GM18867 (cell line): ENCODE data around the gene CDK6.

Experiments used
- ATAC-seq: cut with Tn5 transposase; IDR thresholded peaks from one replicate; pipeline ENCODE4 v1.9.1; 2021; ENCODE audit warnings: mild to moderate bottlenecking, moderate library complexity; ENCODE audit not compliant: unreplicated experiment

The CDK6 gene

GRCh38 chr7:92794831-92795230 is 41.5 kb downstream of the CDK6 start:
- ATAC-seq = no peak

- ATAC-seq = no peak
Measured at GRCh38 chr7:92794391-92794790, 42.0 kb downstream of the CDK6 start.

DNA sequence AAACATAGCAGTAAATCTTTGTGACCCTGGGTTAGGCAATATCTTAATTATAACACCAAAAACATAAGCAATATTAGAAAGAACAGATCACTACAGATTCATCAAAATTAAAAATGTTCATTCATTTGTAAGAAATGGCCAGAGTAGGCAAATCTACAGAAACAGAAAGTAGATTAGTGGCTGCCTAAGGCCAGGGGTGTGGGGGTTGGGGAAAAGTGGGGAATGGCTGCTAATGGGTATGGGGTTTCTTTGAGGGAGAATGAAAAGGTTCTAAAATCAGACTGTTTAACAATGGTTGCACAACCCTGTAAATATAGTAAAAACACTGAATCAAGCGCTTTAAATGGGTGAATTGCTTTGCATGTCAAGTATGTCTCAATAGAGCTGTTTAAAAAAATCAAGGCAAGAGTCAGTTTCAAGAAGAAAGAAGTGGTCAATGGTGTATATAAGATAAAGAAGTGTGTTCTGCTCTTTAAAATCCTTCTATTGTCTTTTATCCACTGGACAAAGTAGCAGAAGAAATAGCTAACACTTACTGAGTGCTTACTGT is 42.6 kb downstream of the CDK6 start:
- ATAC-seq = peak; percentile 46

DNA sequence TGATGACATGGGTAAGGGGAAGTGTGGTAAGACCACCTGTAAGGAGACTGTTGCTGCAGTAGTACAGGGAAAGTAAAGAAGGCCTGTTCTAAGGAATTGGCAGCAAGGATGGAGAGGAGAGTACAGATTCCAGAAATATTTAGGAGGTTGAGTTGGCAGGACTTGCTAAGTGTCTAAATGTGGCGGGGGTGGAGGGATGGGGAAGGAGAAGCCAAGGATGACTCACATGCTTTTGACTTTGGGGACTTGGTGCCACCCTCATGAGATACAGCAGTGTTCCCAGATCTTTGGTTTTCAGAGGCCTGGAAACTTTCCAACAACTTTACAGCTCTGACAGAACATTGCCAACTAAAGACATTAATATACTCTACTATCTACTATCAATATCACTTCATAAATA is 45.4 kb downstream of the CDK6 start:
- ATAC-seq = no peak

DNA sequence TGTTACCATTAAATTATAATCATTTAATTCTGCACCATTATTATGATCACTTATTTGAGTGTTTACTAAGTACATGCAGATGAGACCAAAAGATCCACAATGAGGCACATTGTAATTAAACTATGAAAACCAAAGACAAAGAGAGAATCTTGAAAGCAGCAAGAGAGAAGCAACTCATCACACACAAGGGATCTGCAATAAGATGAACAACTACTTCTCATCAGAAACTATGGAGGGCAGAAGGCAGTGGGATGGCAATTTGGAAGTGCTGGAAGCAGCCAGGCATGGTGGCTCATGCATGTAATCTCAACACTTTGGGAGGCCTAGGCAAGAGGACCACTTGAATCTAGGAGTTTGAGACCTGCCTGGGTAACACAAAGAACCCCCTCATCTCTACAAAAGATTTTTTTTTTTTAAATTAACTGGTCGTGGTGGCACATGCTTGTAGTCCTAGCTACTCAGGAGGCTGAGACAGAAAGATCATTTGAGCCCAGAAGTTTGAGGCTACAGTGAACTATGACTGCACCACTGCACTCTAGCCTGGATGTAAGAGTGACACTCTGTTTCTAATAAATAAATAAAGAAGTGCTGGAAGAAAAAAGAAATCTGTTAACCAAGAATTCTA is 47.7 kb downstream of the CDK6 start:
- no peak for ATAC-seq

DNA sequence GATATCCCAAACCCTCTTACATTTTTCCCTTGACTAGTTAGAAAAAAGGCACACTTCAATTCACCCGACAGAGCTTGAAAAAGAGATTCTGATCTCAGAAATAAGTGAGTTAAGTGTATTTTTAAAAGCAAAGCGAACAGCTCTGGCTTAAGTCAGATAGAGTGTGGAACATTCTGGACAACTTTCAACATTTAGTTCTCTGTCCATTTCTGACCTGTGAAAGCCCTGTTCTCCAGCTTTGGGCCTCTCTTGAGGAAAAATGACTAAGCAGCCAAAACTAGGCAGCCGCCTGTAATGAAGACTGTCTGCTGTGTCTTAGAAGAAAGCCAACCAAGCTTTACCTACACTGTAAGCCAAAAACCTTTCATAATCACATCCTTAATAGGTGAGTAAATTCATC is 50.5 kb downstream of the CDK6 start:
- ATAC-seq = no peak

- no peak for ATAC-seq
Measured at GRCh38 chr7:92784935-92785334, 51.4 kb downstream of the CDK6 start.

DNA sequence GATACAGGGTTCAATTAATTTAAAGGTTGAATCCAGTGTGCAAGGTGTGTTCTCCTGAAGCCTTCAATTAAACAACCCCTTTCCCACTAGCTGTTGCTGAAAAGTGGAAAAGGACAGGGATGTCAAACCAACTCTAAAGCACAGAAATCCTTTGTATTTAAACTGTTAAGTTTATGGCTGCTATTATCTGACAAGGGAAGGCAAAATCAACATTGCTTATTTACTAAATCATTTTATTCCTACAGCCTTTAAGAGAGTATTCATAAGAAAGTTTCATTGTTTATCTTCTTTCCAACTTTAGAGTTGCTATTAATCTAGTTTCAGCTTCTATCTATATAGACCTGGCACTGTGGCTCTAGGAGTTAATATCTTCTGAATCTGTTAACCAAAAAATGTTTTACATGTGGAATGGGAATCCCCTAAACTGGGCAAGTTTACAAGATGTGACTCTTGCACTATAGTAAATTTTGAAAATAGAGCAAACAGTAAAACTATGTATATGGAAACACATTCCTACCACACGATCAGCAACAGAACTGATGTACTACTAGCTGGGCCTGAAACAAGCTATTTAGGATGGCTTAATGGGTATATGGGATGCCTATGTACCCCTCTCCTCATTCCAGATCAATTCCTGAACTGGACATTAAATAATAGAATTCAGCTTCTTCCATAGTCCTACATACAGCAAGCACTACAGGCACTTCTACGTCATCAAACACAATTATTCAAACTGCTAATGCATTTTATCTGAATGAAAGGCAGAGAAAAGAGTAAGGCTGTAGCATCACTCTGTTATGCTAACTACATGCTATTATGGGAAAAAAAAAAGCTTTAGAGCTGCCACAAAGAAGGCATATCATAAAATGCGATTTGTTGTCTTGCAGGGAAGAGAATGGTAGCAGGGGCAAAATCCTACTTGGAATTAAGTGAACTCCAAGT is 52.8 kb downstream of the CDK6 start:
- no peak for ATAC-seq

DNA sequence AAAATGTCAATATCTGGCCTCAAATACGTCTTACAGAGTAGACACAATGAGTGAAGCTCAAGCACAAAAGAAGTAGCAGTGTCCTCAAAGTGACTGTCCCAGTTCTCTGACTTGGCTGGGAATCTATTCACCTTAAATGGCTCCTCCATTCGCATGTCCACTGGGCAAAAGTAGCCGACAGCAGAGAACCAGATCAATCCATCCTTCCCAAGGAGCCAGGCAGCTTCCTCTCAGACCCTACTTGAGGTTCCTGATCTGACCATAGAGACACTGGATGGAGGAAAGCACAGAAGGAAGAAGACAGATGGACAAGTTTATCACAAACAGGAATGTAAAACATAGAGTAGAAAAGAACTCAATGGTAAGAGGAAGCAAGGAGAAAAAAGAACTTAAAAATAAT is 53.5 kb downstream of the CDK6 start:
- ATAC-seq = no peak

GRCh38 chr7:92782236-92782635 is 54.1 kb downstream of the CDK6 start:
- ATAC-seq = no peak

GRCh38 chr7:92781117-92781720 is 55.2 kb downstream of the CDK6 start:
- no peak for ATAC-seq

DNA sequence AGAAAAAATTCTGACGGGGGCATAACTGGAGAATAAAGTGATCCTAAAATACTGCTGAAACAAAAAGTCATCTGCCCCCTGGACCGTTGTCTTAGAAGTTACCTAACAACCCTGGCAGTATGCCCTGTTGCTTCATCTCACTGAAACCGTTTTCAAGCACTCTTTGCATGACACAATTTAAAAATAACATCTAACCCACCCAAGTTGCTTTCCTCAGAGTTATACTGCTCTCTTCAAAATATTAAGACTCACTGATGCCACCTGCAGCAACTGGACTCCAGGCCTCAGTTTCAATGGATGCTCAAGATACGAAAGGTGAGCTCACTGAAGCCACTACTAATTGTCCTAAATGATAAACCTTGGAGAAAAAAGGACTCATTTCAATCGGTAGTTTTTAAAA is 57.4 kb downstream of the CDK6 start:
- peak; percentile 81 for ATAC-seq

DNA sequence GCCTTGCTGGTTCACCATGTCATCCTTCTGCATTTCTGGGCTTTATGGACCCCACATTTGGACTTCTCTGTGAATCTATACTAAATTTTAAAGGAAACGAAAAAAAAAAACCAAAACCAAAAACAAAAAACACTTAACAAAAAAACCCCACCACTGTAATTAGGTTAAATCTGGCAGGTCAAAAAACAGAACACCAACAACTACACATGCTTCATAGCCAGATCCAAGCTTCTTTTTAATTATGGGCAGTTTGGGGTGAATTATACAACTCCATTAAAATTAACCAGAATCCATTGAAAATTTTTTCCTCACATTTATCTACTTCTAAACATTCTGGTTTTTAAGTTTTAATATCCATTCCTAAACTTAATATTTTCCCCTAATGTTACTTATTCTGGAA is 58.4 kb downstream of the CDK6 start:
- ATAC-seq = no peak

- ATAC-seq = no peak
Measured at GRCh38 chr7:92773808-92774207, 62.6 kb downstream of the CDK6 start.

DNA sequence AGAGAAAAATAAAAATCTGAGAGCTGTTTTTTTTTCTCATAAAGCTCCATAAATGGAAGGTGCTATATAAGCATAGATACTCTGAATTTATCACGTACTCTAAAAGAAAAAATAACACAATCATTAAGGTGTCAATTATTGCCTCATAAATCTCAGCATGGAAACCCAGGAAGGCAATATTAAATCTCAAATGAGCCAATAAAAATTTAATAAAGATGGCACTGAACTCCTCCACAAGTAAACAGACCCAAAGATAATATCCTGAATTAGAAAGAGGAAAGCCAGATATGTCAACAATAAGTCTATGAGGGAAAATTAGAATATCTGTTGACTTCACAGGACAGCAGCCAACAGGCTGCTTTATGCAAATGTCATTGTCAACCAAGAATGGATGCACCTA is 66.5 kb downstream of the CDK6 start:
- ATAC-seq = no peak

DNA sequence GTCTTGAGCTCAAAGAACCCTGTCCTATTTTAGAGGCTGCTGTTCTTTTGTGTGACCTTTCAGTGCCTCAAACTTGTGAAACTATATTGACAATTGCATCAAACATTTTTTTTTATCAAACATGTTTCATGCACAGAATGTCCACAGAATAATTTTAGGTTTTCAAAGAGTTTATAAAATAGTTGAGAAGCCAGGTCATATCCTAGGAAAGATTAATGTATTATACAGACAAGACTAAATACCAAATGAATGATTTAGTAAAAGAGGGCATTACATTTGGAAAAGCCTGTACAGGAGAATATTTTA is 67.0 kb downstream of the CDK6 start:
- peak; percentile 21 for ATAC-seq

GRCh38 chr7:92768501-92769393 is 67.6 kb downstream of the CDK6 start:
- ATAC-seq = peak; percentile 91

- no peak for ATAC-seq
Measured at GRCh38 chr7:92767437-92767836, 68.9 kb downstream of the CDK6 start.

DNA sequence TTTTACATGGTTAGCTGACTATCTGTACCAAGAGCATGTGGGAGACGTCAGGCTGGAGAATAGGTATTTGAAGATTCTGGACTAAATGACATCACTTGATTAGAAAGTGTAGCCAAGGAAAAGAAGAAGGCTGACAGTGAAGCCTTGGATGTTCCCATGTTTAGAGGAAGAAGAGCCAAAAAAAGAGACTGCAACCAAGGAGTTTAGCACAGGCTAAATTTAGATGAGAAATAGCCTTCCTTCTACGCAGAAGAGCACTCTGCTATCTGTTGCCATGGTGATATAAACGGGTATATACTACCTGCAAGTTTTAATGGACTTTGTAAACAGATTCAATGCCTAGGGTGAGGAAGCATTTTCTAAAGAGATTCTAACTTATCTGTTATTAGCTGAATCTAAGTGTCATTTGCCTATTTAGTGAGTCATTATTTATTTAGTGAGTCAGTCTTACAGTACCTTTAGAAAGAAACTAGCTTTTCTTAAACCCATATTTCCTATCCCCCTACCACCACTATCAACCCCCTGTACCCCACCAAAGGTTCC is 69.8 kb downstream of the CDK6 start:
- ATAC-seq = no peak

GRCh38 chr7:92765725-92766124 is 70.6 kb downstream of the CDK6 start:
- ATAC-seq = no peak
